ENCODE data around the gene IGSF9.

Gene IGSF9

GRCh38 chr1:159942632-159943277 lies 2.7 kb downstream of the IGSF9 start:
- no peaks in the 10 kb centered on the region for H3K79me2 ChIP-seq (ENCODE audit: insufficient read depth, low read length)
- no peaks in the 10 kb centered on the region for H3K9me2 ChIP-seq (replicated peaks; ENCODE audit: insufficient read depth, low read length)
- no peak overlapping the region for H3K9ac ChIP-seq (ENCODE audit: low read length)
- no peak overlapping the region for H3K4me2 ChIP-seq (ENCODE audit: low read depth, low read length, poor library complexity, severe bottlenecking)
- H4K20me1 ChIP-seq (ENCODE audit: low read depth, low read length): no peaks in the 10 kb centered on the region
- no peaks in the 10 kb centered on the region for H3K9me3 ChIP-seq (ENCODE audit: insufficient read depth, low read length)
- no peak overlapping the region for H2AFZ ChIP-seq (ENCODE audit: low read depth, low read length, severe bottlenecking)
- no peak overlapping the region for H3K27ac ChIP-seq (ENCODE audit: low read depth, low read length)
- H3K36me3 ChIP-seq (ENCODE audit: low read length): no peaks in the 10 kb centered on the region
- H3K27me3 ChIP-seq (ENCODE audit: low read length): no peaks in the 10 kb centered on the region
- no peaks in the 10 kb centered on the region for H3F3A ChIP-seq (ENCODE audit: insufficient read depth)
- TF ChIP-seq CTCF (IDR thresholded peaks at IDR 0.05; ENCODE audit: insufficient read depth, low read length, poor library complexity, severe bottlenecking) (no peak), EZH2phosphoT487 (conservative IDR thresholded peaks at IDR 0.05; ENCODE audit: low read length) (no peak)
- no peak overlapping the region for H3K4me3 ChIP-seq (ENCODE audit: insufficient read depth, low read length, poor library complexity, severe bottlenecking)

- TF ChIP-seq CTCF (IDR thresholded peaks at IDR 0.05; ENCODE audit: insufficient read depth, low read length, poor library complexity, severe bottlenecking) (no peak), EZH2phosphoT487 (conservative IDR thresholded peaks at IDR 0.05; ENCODE audit: low read length) (no peak)
- Histone ChIP-seq H3F3A (ENCODE audit: insufficient read depth) (no peaks in the 10 kb centered on the region), H3K4me2 (ENCODE audit: low read depth, low read length, poor library complexity, severe bottlenecking) (no peak overlapping the region), H3K9me3 (ENCODE audit: insufficient read depth, low read length) (no peaks in the 10 kb centered on the region), H4K20me1 (ENCODE audit: low read depth, low read length) (no peaks in the 10 kb centered on the region), H3K27me3 (ENCODE audit: low read length) (no peaks in the 10 kb centered on the region), H3K79me2 (ENCODE audit: insufficient read depth, low read length) (no peaks in the 10 kb centered on the region), H2AFZ (ENCODE audit: low read depth, low read length, severe bottlenecking) (no peak overlapping the region), H3K4me3 (ENCODE audit: insufficient read depth, low read length, poor library complexity, severe bottlenecking) (no peak overlapping the region), H3K36me3 (ENCODE audit: low read length) (no peaks in the 10 kb centered on the region), H3K9ac (ENCODE audit: low read length) (no peak overlapping the region), H3K9me2 (replicated peaks; ENCODE audit: insufficient read depth, low read length) (no peaks in the 10 kb centered on the region), H3K27ac (ENCODE audit: low read depth, low read length) (no peak overlapping the region)
Measured at GRCh38 chr1:159941591-159942560, 3.5 kb downstream of the IGSF9 start.

GRCh38 chr1:159941141-159941540 lies 4.3 kb downstream of the IGSF9 start:
- H3K27ac ChIP-seq (ENCODE audit: low read depth, low read length): no peak overlapping the region
- H3K9ac ChIP-seq (ENCODE audit: low read length): no peak overlapping the region
- no peaks in the 10 kb centered on the region for H3K27me3 ChIP-seq (ENCODE audit: low read length)
- H3K9me3 ChIP-seq (ENCODE audit: insufficient read depth, low read length): no peaks in the 10 kb centered on the region
- H3K79me2 ChIP-seq (ENCODE audit: insufficient read depth, low read length): no peaks in the 10 kb centered on the region
- H3K36me3 ChIP-seq (ENCODE audit: low read length): no peaks in the 10 kb centered on the region
- H4K20me1 ChIP-seq (ENCODE audit: low read depth, low read length): no peaks in the 10 kb centered on the region
- no peak overlapping the region for H2AFZ ChIP-seq (ENCODE audit: low read depth, low read length, severe bottlenecking)
- no peak overlapping the region for H3K4me3 ChIP-seq (ENCODE audit: insufficient read depth, low read length, poor library complexity, severe bottlenecking)
- H3F3A ChIP-seq (ENCODE audit: insufficient read depth): no peaks in the 10 kb centered on the region
- TF ChIP-seq EZH2phosphoT487 (conservative IDR thresholded peaks at IDR 0.05; ENCODE audit: low read length): no peak
- no peak for TF ChIP-seq CTCF (IDR thresholded peaks at IDR 0.05; ENCODE audit: insufficient read depth, low read length, poor library complexity, severe bottlenecking)
- H3K4me2 ChIP-seq (ENCODE audit: low read depth, low read length, poor library complexity, severe bottlenecking): no peak overlapping the region
- no peaks in the 10 kb centered on the region for H3K9me2 ChIP-seq (replicated peaks; ENCODE audit: insufficient read depth, low read length)

All from SU-DHL-6 (cell line).